ENCODE results near the gene RPGRIP1L.

Gene RPGRIP1L

DNA sequence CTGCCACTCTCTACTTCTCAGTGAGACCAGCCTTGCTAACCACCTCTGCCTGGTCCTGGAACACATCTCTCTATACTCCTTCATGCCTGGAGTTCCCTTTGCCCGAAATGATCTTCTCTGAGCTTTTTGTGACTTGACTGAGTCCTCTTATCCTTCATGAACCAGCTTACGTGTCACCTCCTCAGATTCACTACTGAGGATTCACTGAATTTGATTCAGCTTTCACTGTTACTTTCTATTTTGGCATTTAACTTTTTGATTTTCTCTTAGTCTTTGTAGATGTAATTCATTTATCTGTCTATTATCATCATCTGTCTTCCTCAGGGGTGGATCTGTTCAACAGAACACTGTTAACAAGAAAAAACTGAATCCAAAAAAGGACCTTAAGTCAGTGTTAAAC lies 95.6 kb downstream of the RPGRIP1L start:
- no peak for DNase-seq (ENCODE audit: low read depth in 2 of 3, low spot score in 1 of 3)

GRCh38 chr16:53605831-53606400 lies 97.7 kb downstream of the RPGRIP1L start:
- no peak for DNase-seq (ENCODE audit: low read depth in 2 of 3, low spot score in 1 of 3)

- no peak for DNase-seq (ENCODE audit: low read depth in 2 of 3, low spot score in 1 of 3)
Measured at GRCh38 chr16:53605356-53605755, 98.3 kb downstream of the RPGRIP1L start.

GRCh38 chr16:53601961-53602360 lies 101.7 kb downstream of the RPGRIP1L start:
- no peak for DNase-seq (ENCODE audit: low read depth in 2 of 3, low spot score in 1 of 3)

DNA sequence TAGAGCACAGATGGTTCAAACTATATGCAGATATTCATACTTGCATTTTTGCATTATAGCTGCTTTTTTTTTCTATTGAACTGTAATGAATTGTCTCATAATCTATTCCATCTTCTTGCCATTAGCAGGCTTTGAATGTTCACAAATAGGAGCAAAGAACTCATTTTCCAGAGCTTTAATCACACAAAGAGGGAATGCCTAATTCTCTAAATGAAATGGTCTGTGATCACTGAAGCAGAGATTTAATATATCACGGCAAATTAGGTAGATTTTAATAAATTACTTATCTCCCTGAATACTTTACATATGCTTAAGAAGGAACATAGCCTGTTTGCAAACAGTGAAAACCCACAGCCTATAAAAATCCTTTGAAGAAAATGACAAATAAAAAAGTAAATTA lies 103.0 kb downstream of the RPGRIP1L start:
- no peak for DNase-seq (ENCODE audit: low read depth in 2 of 3, low spot score in 1 of 3)

DNA sequence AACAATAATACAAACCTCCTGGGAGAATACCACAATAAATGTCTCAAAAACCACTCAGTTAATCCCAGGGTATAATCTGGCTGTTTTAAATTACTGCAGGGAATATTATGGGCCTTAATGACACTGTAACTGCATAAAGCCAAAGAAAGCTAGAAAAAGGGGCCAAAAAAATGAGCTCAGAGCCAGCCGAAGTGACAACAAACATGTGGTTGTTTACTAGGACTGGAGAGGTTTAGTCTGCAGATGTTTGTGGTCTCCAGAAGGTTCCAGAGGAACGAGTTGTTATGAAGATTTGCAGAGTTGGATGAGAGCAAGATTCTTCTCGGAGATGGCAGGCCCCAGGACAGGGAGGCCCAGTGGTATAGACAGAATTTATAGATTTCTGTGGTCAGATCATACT lies 103.5 kb downstream of the RPGRIP1L start:
- DNase-seq (ENCODE audit: low read depth in 2 of 3, low spot score in 1 of 3): no peak

DNA sequence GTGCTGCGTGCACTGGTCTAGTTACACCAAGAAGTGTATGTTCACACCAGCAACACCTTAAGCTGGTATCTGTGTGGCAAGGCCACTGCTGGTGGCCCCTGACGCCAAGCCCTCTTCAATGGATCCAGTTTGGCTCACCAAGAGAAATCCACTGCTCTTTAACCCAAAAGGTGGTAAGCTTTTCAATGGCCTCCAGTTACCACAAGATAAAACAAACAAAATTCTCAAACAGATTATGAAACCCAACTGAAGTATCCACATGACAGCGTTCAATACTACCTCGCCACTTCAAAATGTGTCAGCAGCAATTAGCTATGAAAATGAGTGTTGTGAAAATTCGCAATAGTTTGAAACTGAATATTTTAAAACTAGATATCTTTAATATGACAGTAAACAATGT lies 104.1 kb downstream of the RPGRIP1L start:
- no peak for DNase-seq (ENCODE audit: low read depth in 2 of 3, low spot score in 1 of 3)

GRCh38 chr16:53598511-53599275 lies 105.0 kb downstream of the RPGRIP1L start:
- no peak for DNase-seq (ENCODE audit: low read depth in 2 of 3, low spot score in 1 of 3)

DNA sequence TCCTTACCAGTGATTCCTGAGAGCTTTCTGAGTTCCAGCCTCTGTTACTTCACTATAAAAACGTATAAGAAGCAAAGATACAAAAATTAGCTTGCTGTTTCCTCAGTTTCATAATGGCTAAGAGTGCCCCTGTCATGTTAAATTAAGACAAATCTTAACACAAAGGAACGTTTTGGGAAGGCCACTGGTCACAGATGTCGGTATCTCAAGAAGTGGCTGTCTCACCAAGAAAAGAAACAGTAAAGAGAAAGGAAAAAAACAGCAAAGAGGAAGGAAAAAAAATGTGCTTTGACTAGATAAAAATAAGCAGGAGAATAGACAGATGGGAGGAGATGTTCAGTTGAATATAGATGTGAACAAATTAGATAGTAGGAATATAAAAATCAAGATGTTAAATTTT lies 105.9 kb downstream of the RPGRIP1L start:
- DNase-seq (ENCODE audit: low read depth in 2 of 3, low spot score in 1 of 3): no peak

DNA sequence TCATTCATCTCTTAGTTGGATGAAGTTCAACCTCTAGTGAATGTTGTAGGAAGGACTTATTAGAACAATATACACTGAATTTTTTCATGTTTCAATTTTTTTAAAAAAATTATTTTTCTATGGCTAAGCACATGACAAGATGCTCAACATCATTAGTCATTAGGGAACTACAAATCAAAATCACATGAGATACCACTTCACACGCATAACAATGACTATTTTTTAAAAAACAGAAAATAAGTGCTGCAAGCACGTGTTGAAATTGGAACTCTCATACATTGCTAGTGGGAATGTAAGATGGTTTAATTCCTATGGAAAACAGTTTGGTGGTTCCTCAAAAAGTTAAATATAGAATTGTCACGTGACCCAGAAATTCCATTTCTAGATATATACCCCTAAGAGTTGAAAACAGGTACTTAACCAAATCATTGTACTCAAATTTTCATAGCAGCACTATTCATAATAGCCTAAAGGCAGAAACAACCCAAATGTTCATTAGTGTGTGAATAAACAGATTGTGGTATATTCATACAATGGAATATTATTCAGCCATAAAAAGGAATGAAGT lies 115.5 kb downstream of the RPGRIP1L start:
- no peak for DNase-seq (ENCODE audit: low read depth in 2 of 3, low spot score in 1 of 3)

DNA sequence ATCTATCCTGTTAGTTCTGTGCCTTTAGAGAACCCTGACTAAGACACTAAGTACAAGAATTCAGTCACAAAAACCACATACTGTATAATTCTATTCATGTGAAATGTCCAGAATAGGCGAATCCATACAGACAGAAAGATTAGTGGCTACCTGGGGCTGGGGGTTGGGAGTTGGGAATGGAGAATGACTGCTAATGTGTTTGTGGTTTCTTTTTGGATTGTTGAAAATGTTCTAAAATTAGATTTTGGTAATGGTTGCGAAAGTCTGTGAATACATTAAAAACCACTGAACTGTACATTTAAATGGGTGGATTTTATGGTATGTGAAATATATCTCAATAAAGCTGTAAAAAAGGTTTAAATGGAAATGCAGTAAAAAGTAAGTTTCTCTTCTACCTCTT lies 120.3 kb downstream of the RPGRIP1L start:
- DNase-seq (ENCODE audit: low read depth in 2 of 3, low spot score in 1 of 3): no peak

GRCh38 chr16:53581784-53582183 lies 121.9 kb downstream of the RPGRIP1L start:
- no peak for DNase-seq (ENCODE audit: low read depth in 2 of 3, low spot score in 1 of 3)

- DNase-seq (ENCODE audit: low read depth in 2 of 3, low spot score in 1 of 3): no peak
Measured at GRCh38 chr16:53580038-53580802, 123.4 kb downstream of the RPGRIP1L start.

GRCh38 chr16:53576904-53577303 lies 126.8 kb downstream of the RPGRIP1L start:
- DNase-seq (ENCODE audit: low read depth in 2 of 3, low spot score in 1 of 3): no peak

DNA sequence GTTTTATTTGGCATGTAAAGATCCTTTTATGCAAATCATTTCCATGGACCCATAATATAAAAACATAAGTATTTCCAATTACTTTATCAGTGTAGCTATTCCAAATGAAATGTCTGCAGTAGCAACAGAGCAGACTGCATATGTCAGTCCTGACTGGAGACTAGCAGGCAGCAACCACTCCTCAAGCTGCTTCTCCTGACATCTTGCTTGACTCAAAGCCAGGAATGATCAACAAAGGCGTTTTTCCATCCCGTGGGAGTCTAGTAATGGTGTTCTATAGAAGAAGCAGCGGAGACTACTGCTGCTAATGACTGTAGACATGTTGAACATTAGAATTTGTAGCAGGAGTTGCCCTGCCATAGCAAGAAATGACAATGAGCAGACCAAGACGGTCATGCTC lies 127.4 kb downstream of the RPGRIP1L start:
- no peak for DNase-seq (ENCODE audit: low read depth in 2 of 3, low spot score in 1 of 3)

GRCh38 chr16:53571763-53572162 lies 131.9 kb downstream of the RPGRIP1L start:
- DNase-seq (ENCODE audit: low read depth in 2 of 3, low spot score in 1 of 3): no peak

GRCh38 chr16:53566552-53567245 lies 137.0 kb downstream of the RPGRIP1L start:
- no peak for DNase-seq (ENCODE audit: low read depth in 2 of 3, low spot score in 1 of 3)

DNA sequence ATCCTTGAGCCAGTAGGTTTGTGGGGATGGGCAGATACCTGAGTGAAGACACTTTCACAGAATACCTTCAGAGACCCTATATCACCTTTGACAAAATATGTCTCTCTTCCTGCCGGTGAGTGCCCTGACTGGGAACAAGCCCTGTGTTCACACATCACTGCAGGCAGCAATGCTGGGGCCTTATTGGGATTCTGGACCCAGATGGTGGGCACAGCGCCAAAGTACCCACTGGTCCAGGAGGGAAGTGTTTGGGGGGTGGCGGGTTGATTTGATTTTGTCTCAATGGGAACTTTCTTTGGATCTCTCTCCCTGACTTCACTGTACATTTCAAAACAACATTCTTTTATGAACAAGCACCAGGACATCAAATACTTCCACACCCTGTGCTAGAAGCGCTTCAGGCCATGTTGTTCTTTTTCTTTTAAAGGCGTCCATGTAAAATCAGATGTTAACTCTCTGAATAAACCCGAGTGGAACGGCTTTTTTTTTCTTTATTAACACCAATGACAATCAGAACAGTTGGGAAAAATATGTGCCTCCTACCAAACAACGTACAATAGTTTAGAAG lies 138.3 kb downstream of the RPGRIP1L start:
- DNase-seq (ENCODE audit: low read depth in 2 of 3, low spot score in 1 of 3): no peak

GRCh38 chr16:53563426-53563825 lies 140.2 kb downstream of the RPGRIP1L start:
- no peak for DNase-seq (ENCODE audit: low read depth in 2 of 3, low spot score in 1 of 3)

- DNase-seq (ENCODE audit: low read depth in 2 of 3, low spot score in 1 of 3): no peak
Measured at GRCh38 chr16:53561101-53561888, 142.4 kb downstream of the RPGRIP1L start.

Data from stimulated activated CD4-positive, alpha-beta T cell treated with anti-CD3 and anti-CD28 coated beads, Interleukin-12 subunit alpha, Interleukin-12 subunit beta, amount 100 ng/mL, for 48 hours (primary cell).